Activated CD8-positive, alpha-beta T cell treated with anti-CD3 and anti-CD28 coated beads for 36 hours (primary cell): ENCODE data around the gene GALK2. TPM values are rescaled to one million over a fixed set of nuclear protein-coding genes. Genes with fewer than 3 reads are reported as not detected.
A peak's percentile ranks its signal among the peaks of the same experiment; 100 is the strongest.

ENCODE experiments used
- ATAC-seq: fragments of 200-7000 bp; cut with Tn5 transposase; one replicate; pipeline ENCODE4 v1.10.0; 2021; ENCODE audit warnings: mild to moderate bottlenecking, moderate library complexity
- CTCF ChIA-PET: fragments of 350-600 bp; sonication (Branson Sonifier 250); formaldehyde crosslinking; loops from one replicate; lab custom pipeline; 2021; ENCODE audit warnings: antibody characterized with exemption; lab: Charles Lee
- POLR2A ChIA-PET: fragments of 350-600 bp; sonication (Branson Sonifier 250); formaldehyde crosslinking; loops from one replicate; lab custom pipeline; 2021; ENCODE audit warnings: antibody characterized with exemption; lab: Charles Lee
- DNase-seq: peaks from one replicate; pipeline ENCODE4 v3.0.0-alpha.2; 2020
- H3K27ac Mint-ChIP-seq: one replicate; pipeline ENCODE4 v1.8.0; 2021; ENCODE audit warnings: mild to moderate bottlenecking, mixed read lengths
- H3K27me3 Mint-ChIP-seq: one replicate; pipeline ENCODE4 v1.8.0; 2021; ENCODE audit warnings: mixed read lengths
- H3K36me3 Mint-ChIP-seq: one replicate; pipeline ENCODE4 v1.8.0; 2021; ENCODE audit warnings: low read depth, mixed read lengths
- H3K4me1 Mint-ChIP-seq: one replicate; pipeline ENCODE4 v1.8.0; 2021; ENCODE audit warnings: low read depth, mixed read lengths
- H3K4me3 Mint-ChIP-seq: one replicate; pipeline ENCODE4 v1.8.0; 2021; ENCODE audit warnings: mild to moderate bottlenecking, moderate library complexity, mixed read lengths
- H3K9me3 Mint-ChIP-seq: one replicate; pipeline ENCODE4 v1.8.0; 2021; ENCODE audit warnings: mixed read lengths
- CTCF ChIP-seq: fragments of 200-600 bp; IDR thresholded peaks from one replicate; pipeline ENCODE4 v1.8.0; 2022; ENCODE audit warnings: antibody characterized with exemption, mild to moderate bottlenecking
- intact Hi-C: fragments of 100-400 bp; cut with micrococcal nuclease; formaldehyde crosslinking; loops from one replicate; pipeline ENCODE4 v1.10.0; 2022
- total RNA-seq, 2 experiments: library from RNA; stranded (reverse); gene quantifications; one replicate each; pipeline ENCODE4 v1.2.3, GENCODE V29; 2021

The GALK2 gene
- total RNA-seq, 2 experiments from 2014 or later, result 26.8 to 27.5 TPM

- DNase-seq, result no peak
- Mint-ChIP-seq H3K9me3 (no peaks in the 10 kb centered on the region), H3K4me1 (no peaks in the 10 kb centered on the region), H3K36me3 (peaks cover 27% of the 10 kb centered on the region), H3K27me3 (no peaks in the 10 kb centered on the region), H3K4me3 (no peak overlapping the region), H3K27ac (no peak overlapping the region)
- intact Hi-C loops, result no loop called here
- ChIA-PET POLR2A (no interaction called here), CTCF (no interaction called here)
- TF ChIP-seq CTCF, result no peak
- no peak for ATAC-seq
Observed at GRCh38 chr15:49279521-49280456, 109.7 kb downstream of the GALK2 start.

GRCh38 chr15:49282366-49282765, 112.3 kb downstream of the GALK2 start:
- DNase-seq, result no peak
- ChIA-PET POLR2A (no interaction called here), CTCF (interaction anchor here (0.8 kb wide), 1 partner anchor 47 kb away, joined by 3 read pairs; no protein-coding TSS in a partner anchor)
- intact Hi-C loops, result no loop called here
- Mint-ChIP-seq H3K27ac (no peak overlapping the region), H3K4me3 (no peak overlapping the region), H3K27me3 (no peaks in the 10 kb centered on the region), H3K9me3 (no peaks in the 10 kb centered on the region), H3K4me1 (peaks cover 19% of the 10 kb centered on the region), H3K36me3 (peaks cover 48% of the 10 kb centered on the region)
- TF ChIP-seq CTCF, result no peak
- no peak for ATAC-seq

GRCh38 chr15:49286649-49287404, 116.8 kb downstream of the GALK2 start:
- POLR2A ChIA-PET, result no interaction called here
- CTCF ChIA-PET, result no interaction called here

GRCh38 chr15:49287481-49287880, 117.4 kb downstream of the GALK2 start:
- Mint-ChIP-seq H3K27me3 (no peaks in the 10 kb centered on the region), H3K9me3 (no peaks in the 10 kb centered on the region), H3K4me1 (peaks cover 35% of the 10 kb centered on the region), H3K27ac (peak overlapping the region; percentile 79), H3K4me3 (no peak overlapping the region), H3K36me3 (peaks cover 72% of the 10 kb centered on the region)
- CTCF ChIA-PET, result no interaction called here
- POLR2A ChIA-PET, result no interaction called here
- TF ChIP-seq CTCF, result no peak
- intact Hi-C loops, result no loop called here
- DNase-seq (no peak), ATAC-seq (no peak)

More at GRCh38 chr15:49286649-49287404, 116.8 kb downstream of the GALK2 start:
- no peak for TF ChIP-seq CTCF
- DNase-seq (no peak), ATAC-seq (peak; percentile 86)
- no peaks in the 10 kb centered on the region for H3K27me3 Mint-ChIP-seq
- H3K4me1 Mint-ChIP-seq, result peaks cover 35% of the 10 kb centered on the region
- peak overlapping the region; percentile 4 for H3K4me3 Mint-ChIP-seq
- H3K9me3 Mint-ChIP-seq, result no peaks in the 10 kb centered on the region
- H3K36me3 Mint-ChIP-seq, result peaks cover 72% of the 10 kb centered on the region
- H3K27ac Mint-ChIP-seq, result peak overlapping the region; percentile 79
- intact Hi-C loops, result no loop called here
